Neural progenitor cell (in vitro differentiated cells): ENCODE measurements around the gene TTC38. TPM values are rescaled to one million over a fixed set of nuclear protein-coding genes. Genes with fewer than 3 reads are reported as not detected.

Experiments used
- DNase-seq: peaks from one replicate; pipeline ENCODE4 v3.0.0-alpha.2; 2016; ENCODE audit warnings: low spot score
- H2AFZ ChIP-seq: fragments of 200-600 bp; sonication (generic); replicated peaks from 2 replicates; pipeline ENCODE4 v1.6.1; 2016; ENCODE audit warnings: antibody characterized with exemption
- H3F3A ChIP-seq: fragments of 200-600 bp; sonication (generic); 2 replicates; pipeline ENCODE4 v1.6.1; 2016; ENCODE audit warnings: antibody characterized with exemption, low read depth
- H3K27ac ChIP-seq: fragments of 200-600 bp; sonication (generic); 2 replicates; pipeline ENCODE4 v1.5.1; 2016; ENCODE audit warnings: mild to moderate bottlenecking
- H3K27me3 ChIP-seq: fragments of 200-600 bp; sonication (generic); 2 replicates; pipeline ENCODE4 v1.6.1; 2016; ENCODE audit warnings: mild to moderate bottlenecking, moderate library complexity
- H3K36me3 ChIP-seq: fragments of 200-600 bp; sonication (generic); 2 replicates; pipeline ENCODE4 v1.5.1; 2016
- H3K4me1 ChIP-seq: fragments of 200-600 bp; sonication (generic); 2 replicates; pipeline ENCODE4 v1.6.1; 2016; ENCODE audit warnings: mixed run types
- H3K4me2 ChIP-seq: fragments of 200-600 bp; sonication (generic); 2 replicates; pipeline ENCODE4 v1.6.1; 2016
- H3K4me3 ChIP-seq: fragments of 200-600 bp; sonication (generic); 2 replicates; pipeline ENCODE4 v1.5.1; 2016
- H3K79me2 ChIP-seq: fragments of 200-600 bp; sonication (generic); 2 replicates; pipeline ENCODE4 v1.6.1; 2016; ENCODE audit warnings: low read depth
- H3K9ac ChIP-seq: fragments of 200-600 bp; sonication (generic); 2 replicates; pipeline ENCODE4 v1.6.1; 2016
- H3K9me3 ChIP-seq: fragments of 200-600 bp; sonication (generic); 2 replicates; pipeline ENCODE4 v1.5.1; 2016; ENCODE audit warnings: low read depth
- H4K20me1 ChIP-seq: fragments of 200-600 bp; sonication (generic); 2 replicates; pipeline ENCODE4 v1.6.1; 2016; ENCODE audit warnings: low read depth
- H3K27ac Mint-ChIP-seq: 3 replicates; pipeline ENCODE4 v1.8.0; 2021; ENCODE audit warnings: mixed read lengths
- H3K27me3 Mint-ChIP-seq: 2 replicates; pipeline ENCODE4 v1.8.0; 2022; ENCODE audit warnings: low read depth, mild to moderate bottlenecking, inconsistent platforms, moderate library complexity, mixed read lengths; ENCODE audit not compliant: insufficient read depth
- H3K36me3 Mint-ChIP-seq: 3 replicates; pipeline ENCODE4 v1.8.0; 2021; ENCODE audit warnings: mixed read lengths
- H3K4me1 Mint-ChIP-seq: 3 replicates; pipeline ENCODE4 v1.8.0; 2021; ENCODE audit warnings: mixed read lengths
- H3K4me3 Mint-ChIP-seq: 3 replicates; pipeline ENCODE4 v1.8.0; 2021; ENCODE audit warnings: mild to moderate bottlenecking, moderate library complexity, mixed read lengths
- H3K9me3 Mint-ChIP-seq: 3 replicates; pipeline ENCODE4 v1.8.0; 2020; ENCODE audit warnings: mixed read lengths
- EZH2 ChIP-seq: fragments of 200-600 bp; sonication (generic); IDR thresholded peaks from 2 replicates; pipeline ENCODE4 v1.6.1; 2017; ENCODE audit warnings: antibody characterized with exemption, mild to moderate bottlenecking, moderate library complexity
- EZH2phosphoT487 ChIP-seq: fragments of 200-600 bp; sonication (generic); IDR thresholded peaks from 2 replicates; pipeline ENCODE4 v1.6.1; 2017; ENCODE audit warnings: antibody characterized with exemption
- total RNA-seq: library from RNA; depleted of rRNA; stranded (reverse); fragments of >200 nt; gene quantifications from 2 replicates; pipeline ENCODE4 v1.2.3, GENCODE V29; 2015; ENCODE audit warnings: low replicate concordance
- TF ChIP-seq, protein P1 (sequence below): fragments of 200-600 bp; sonication (generic); IDR thresholded peaks from 2 replicates; pipeline ENCODE4 v1.5.1; 2017; ENCODE audit warnings: antibody characterized with exemption, mild to moderate bottlenecking

The TTC38 gene
- total RNA-seq, 1 donor from 2014 or later: 41.0 TPM

- Mint-ChIP-seq H3K36me3 (peaks cover 7% of the 10 kb centered on the region), H3K27ac (no peak overlapping the region), H3K4me3 (no peak overlapping the region), H3K9me3 (peaks cover 3% of the 10 kb centered on the region), H3K27me3 (peaks cover 3% of the 10 kb centered on the region), H3K4me1 (peaks cover 18% of the 10 kb centered on the region)
- H3K9me3 ChIP-seq: no peaks in the 10 kb centered on the region
- H3K4me1 ChIP-seq: peaks cover 5% of the 10 kb centered on the region
- no peaks in the 10 kb centered on the region for H3K79me2 ChIP-seq
- peaks cover 8% of the 10 kb centered on the region for H3K27me3 ChIP-seq
- H3K4me3 ChIP-seq: no peak overlapping the region
- H3K9ac ChIP-seq: no peak overlapping the region
- no peak overlapping the region for H3K4me2 ChIP-seq
- DNase-seq: no peak
- H3K36me3 ChIP-seq: no peaks in the 10 kb centered on the region
- H4K20me1 ChIP-seq: no peaks in the 10 kb centered on the region
- no peak overlapping the region for H3K27ac ChIP-seq
- TF ChIP-seq EZH2phosphoT487: no peak
- TF ChIP-seq EZH2: no peak
- TF ChIP-seq, protein P1, sequence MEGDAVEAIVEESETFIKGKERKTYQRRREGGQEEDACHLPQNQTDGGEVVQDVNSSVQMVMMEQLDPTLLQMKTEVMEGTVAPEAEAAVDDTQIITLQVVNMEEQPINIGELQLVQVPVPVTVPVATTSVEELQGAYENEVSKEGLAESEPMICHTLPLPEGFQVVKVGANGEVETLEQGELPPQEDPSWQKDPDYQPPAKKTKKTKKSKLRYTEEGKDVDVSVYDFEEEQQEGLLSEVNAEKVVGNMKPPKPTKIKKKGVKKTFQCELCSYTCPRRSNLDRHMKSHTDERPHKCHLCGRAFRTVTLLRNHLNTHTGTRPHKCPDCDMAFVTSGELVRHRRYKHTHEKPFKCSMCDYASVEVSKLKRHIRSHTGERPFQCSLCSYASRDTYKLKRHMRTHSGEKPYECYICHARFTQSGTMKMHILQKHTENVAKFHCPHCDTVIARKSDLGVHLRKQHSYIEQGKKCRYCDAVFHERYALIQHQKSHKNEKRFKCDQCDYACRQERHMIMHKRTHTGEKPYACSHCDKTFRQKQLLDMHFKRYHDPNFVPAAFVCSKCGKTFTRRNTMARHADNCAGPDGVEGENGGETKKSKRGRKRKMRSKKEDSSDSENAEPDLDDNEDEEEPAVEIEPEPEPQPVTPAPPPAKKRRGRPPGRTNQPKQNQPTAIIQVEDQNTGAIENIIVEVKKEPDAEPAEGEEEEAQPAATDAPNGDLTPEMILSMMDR: no peak
- no peaks in the 10 kb centered on the region for H3F3A ChIP-seq
- no peak overlapping the region for H2AFZ ChIP-seq
Measured at GRCh38 chr22:46246178-46246577, 21.6 kb upstream of the TTC38 start.

- Histone ChIP-seq H3F3A (no peaks in the 10 kb centered on the region), H3K27me3 (peaks cover 15% of the 10 kb centered on the region), H3K9me3 (no peaks in the 10 kb centered on the region), H3K79me2 (no peaks in the 10 kb centered on the region), H3K4me3 (no peak overlapping the region), H4K20me1 (no peaks in the 10 kb centered on the region), H3K9ac (no peak overlapping the region), H3K27ac (no peak overlapping the region), H2AFZ (no peak overlapping the region), H3K4me1 (peaks cover 5% of the 10 kb centered on the region), H3K36me3 (no peaks in the 10 kb centered on the region), H3K4me2 (no peak overlapping the region)
- Mint-ChIP-seq H3K4me1 (peaks cover 26% of the 10 kb centered on the region), H3K4me3 (no peak overlapping the region), H3K27me3 (peaks cover 3% of the 10 kb centered on the region), H3K27ac (no peak overlapping the region), H3K9me3 (peaks cover 10% of the 10 kb centered on the region), H3K36me3 (peaks cover 7% of the 10 kb centered on the region)
- no peak for DNase-seq
- TF ChIP-seq EZH2: no peak
- TF ChIP-seq, protein P1: no peak
- no peak for TF ChIP-seq EZH2phosphoT487
Measured at GRCh38 chr22:46247443-46247975, 20.3 kb upstream of the TTC38 start.

GRCh38 chr22:46250035-46250782 is 17.6 kb upstream of the TTC38 start, which contains the start of gene CDPF1:
Gene CDPF1 (minus strand): TSS chr22:46250293. CDS start chr22:46248284, 2,009 bp downstream.
- peak within 1 kb of the TSS; percentile 38 for H2AFZ ChIP-seq
- H3K27ac ChIP-seq: no peak within 1 kb of the TSS
- H3K27me3 ChIP-seq: peaks cover 15% of the 10 kb centered on the region
- H3K79me2 ChIP-seq: no peaks in the 10 kb centered on the region
- peak within 1 kb of the TSS; percentile 76 for H3K4me3 ChIP-seq
- Mint-ChIP-seq H3K4me3 (peak within 1 kb of the TSS; percentile 83), H3K9me3 (peaks cover 14% of the 10 kb centered on the region), H3K27me3 (peaks cover 2% of the 10 kb centered on the region), H3K4me1 (peaks cover 26% of the 10 kb centered on the region), H3K27ac (no peak within 1 kb of the TSS), H3K36me3 (peaks cover 4% of the 10 kb centered on the region)
- no peaks in the 10 kb centered on the region for H4K20me1 ChIP-seq
- no peaks in the 10 kb centered on the region for H3K36me3 ChIP-seq
- no peaks in the 10 kb centered on the region for H3F3A ChIP-seq
- peak; percentile 90 for DNase-seq
- TF ChIP-seq EZH2 (peak; percentile 23), EZH2phosphoT487 (no peak)
- TF ChIP-seq, protein P1: no peak
- H3K4me1 ChIP-seq: peaks cover 5% of the 10 kb centered on the region
- peak within 1 kb of the TSS; percentile 81 for H3K4me2 ChIP-seq
- H3K9me3 ChIP-seq: no peaks in the 10 kb centered on the region
- no peak within 1 kb of the TSS for H3K9ac ChIP-seq
